ENCODE measurements around the gene KIF5A. TPM values are rescaled to one million over a fixed set of nuclear protein-coding genes. Genes with fewer than 3 reads are reported as not detected.

KIF5A gene
- total and polyA plus RNA-seq, 2 of the 4 experiments (the other 2 are of a cell fraction), result 0.15 to 0.18 TPM

GRCh38 chr12:57545809-57546437, 3.9 kb upstream of the KIF5A start:
- no CpG with 5 or more reads among the region's 15 CpGs for WGBS, 2 experiments (ENCODE audit: extremely low coverage in 2 of 2, insufficient read length in 1 of 2)
- H3K14ac ChIP-seq (replicated peaks; ENCODE audit: low read depth, low read length), result peak overlapping the region; percentile 79
- H2AK9ac ChIP-seq (replicated peaks; ENCODE audit: low read depth, low read length, poor library complexity), result peak overlapping the region; percentile 97
- POLR2A ChIA-PET (ENCODE audit: unreplicated experiment), result no interaction called here
- H2BK15ac ChIP-seq (ENCODE audit: low read depth, low read length), result 0 out of 3 replicates have a peak overlapping the region, but pooled peaks have one; percentile 4
- H2AK5ac ChIP-seq (ENCODE audit: low read depth, low read length), result peak overlapping the region; percentile 98
- dilution Hi-C loops (cut with HindIII; ENCODE audit: low sequenced_read_pairs, unreplicated experiment), result no loop called here
- peaks cover 25% of the 10 kb centered on the region for H3K27me3 ChIP-seq (ENCODE audit: control insufficient read depth, insufficient read depth, low read length)
- no peak overlapping the region for H2BK20ac ChIP-seq (ENCODE audit: low read depth, low read length)
- peak overlapping the region; percentile 42 to 81 for H4K8ac ChIP-seq (ENCODE audit: low read depth in 2 of 2, low read length in 2 of 2)
- DNase-seq (peak; percentile 12), ATAC-seq (ENCODE audit: low read depth) (no peak)
- peak overlapping the region; percentile 90 for H3K9ac ChIP-seq (ENCODE audit: low read depth, low read length)
- peaks cover 12% of the 10 kb centered on the region for H3K36me3 ChIP-seq (ENCODE audit: control insufficient read depth, insufficient read depth, low read length)
- BruUV-seq (replicated peaks), result no TSS peak
- H4K91ac ChIP-seq (ENCODE audit: insufficient read depth, low read depth, low read length), result peak overlapping the region; percentile 48
- no peak overlapping the region for H3K18ac ChIP-seq (ENCODE audit: low read depth, low read length)
- in situ Hi-C loops (cut with MboI; ENCODE audit: low sequenced_read_pairs), result no loop called here
- no peaks in the 10 kb centered on the region for H3K9me3 ChIP-seq (ENCODE audit: control insufficient read depth, insufficient read depth, low read length)
- intact Hi-C loops (cut with micrococcal nuclease), result no loop called here
- CTCF ChIA-PET, result interaction anchor here (0.7 kb wide), 1 partner anchor 37 kb away, joined by 3 read pairs; no protein-coding TSS in a partner anchor
- H3K23ac ChIP-seq (ENCODE audit: low read depth, low read length), result peak overlapping the region; percentile 58
- H3K56ac ChIP-seq (ENCODE audit: extremely low read depth, insufficient read depth, low read length), result 0 out of 2 replicates have a peak overlapping the region, but pooled peaks have one; percentile 61
- H2AFZ ChIP-seq (replicated peaks; ENCODE audit: low read length, poor library complexity), result peak overlapping the region; percentile 93
- H3K4me2 ChIP-seq (ENCODE audit: low read depth, low read length), result peak overlapping the region; percentile 100
- H2BK5ac ChIP-seq (ENCODE audit: low read depth, low read length, poor library complexity, severe bottlenecking), result peak overlapping the region; percentile 30
- H4K20me1 ChIP-seq (ENCODE audit: insufficient read depth, low read length), result peaks cover 34% of the 10 kb centered on the region
- peaks cover 13% of the 10 kb centered on the region for H3K4me1 ChIP-seq (ENCODE audit: control insufficient read depth, insufficient read depth, low read length)
- peak overlapping the region; percentile 74 for H3K4ac ChIP-seq (ENCODE audit: low read depth, low read length)
- peak overlapping the region; percentile 77 for H3K4me3 ChIP-seq (ENCODE audit: insufficient read depth, low read depth, low read length)
- H3K27ac ChIP-seq (ENCODE audit: insufficient read depth, low read length), result peak overlapping the region; percentile 77
- H2BK120ac ChIP-seq (ENCODE audit: low read depth, low read length), result peak overlapping the region; percentile 37; the same call in 1 of the 2 replicates
- H3K9me1 ChIP-seq (ENCODE audit: insufficient read depth, low read length), result peaks cover 21% of the 10 kb centered on the region
- H4K5ac ChIP-seq (ENCODE audit: low read depth, low read length), result peak overlapping the region; percentile 62
- H3K79me1 ChIP-seq (ENCODE audit: low read depth in 1 of 2, low read length in 2 of 2), result peaks cover 30 to 43% of the 10 kb centered on the region in 2 experiments
- TF ChIP-seq BHLHE40 (IDR thresholded peaks at IDR 0.05; ENCODE audit: low read depth, low read length), result no peak
- TF ChIP-seq, protein P1, sequence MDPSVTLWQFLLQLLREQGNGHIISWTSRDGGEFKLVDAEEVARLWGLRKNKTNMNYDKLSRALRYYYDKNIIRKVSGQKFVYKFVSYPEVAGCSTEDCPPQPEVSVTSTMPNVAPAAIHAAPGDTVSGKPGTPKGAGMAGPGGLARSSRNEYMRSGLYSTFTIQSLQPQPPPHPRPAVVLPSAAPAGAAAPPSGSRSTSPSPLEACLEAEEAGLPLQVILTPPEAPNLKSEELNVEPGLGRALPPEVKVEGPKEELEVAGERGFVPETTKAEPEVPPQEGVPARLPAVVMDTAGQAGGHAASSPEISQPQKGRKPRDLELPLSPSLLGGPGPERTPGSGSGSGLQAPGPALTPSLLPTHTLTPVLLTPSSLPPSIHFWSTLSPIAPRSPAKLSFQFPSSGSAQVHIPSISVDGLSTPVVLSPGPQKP (IDR thresholded peaks at IDR 0.05; ENCODE audit: borderline replicate concordance, low read depth, low read length), result no peak
- no peak for TF ChIP-seq MAZ (IDR thresholded peaks at IDR 0.05; ENCODE audit: borderline replicate concordance, low read depth, low read length)
- TF ChIP-seq FOS (IDR thresholded peaks at IDR 0.05; ENCODE audit: low read depth, low read length), result no peak
- TF ChIP-seq NFE2L2 (IDR thresholded peaks at IDR 0.05; ENCODE audit: low read depth, low read length), result no peak
- no peak for TF ChIP-seq SMC3 (IDR thresholded peaks at IDR 0.05; ENCODE audit: low read depth, low read length)
- TF ChIP-seq, protein P2, sequence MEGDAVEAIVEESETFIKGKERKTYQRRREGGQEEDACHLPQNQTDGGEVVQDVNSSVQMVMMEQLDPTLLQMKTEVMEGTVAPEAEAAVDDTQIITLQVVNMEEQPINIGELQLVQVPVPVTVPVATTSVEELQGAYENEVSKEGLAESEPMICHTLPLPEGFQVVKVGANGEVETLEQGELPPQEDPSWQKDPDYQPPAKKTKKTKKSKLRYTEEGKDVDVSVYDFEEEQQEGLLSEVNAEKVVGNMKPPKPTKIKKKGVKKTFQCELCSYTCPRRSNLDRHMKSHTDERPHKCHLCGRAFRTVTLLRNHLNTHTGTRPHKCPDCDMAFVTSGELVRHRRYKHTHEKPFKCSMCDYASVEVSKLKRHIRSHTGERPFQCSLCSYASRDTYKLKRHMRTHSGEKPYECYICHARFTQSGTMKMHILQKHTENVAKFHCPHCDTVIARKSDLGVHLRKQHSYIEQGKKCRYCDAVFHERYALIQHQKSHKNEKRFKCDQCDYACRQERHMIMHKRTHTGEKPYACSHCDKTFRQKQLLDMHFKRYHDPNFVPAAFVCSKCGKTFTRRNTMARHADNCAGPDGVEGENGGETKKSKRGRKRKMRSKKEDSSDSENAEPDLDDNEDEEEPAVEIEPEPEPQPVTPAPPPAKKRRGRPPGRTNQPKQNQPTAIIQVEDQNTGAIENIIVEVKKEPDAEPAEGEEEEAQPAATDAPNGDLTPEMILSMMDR (conservative IDR thresholded peaks at IDR 0.05; ENCODE audit: low read depth, low read length), result no peak
- TF ChIP-seq, protein P3, sequence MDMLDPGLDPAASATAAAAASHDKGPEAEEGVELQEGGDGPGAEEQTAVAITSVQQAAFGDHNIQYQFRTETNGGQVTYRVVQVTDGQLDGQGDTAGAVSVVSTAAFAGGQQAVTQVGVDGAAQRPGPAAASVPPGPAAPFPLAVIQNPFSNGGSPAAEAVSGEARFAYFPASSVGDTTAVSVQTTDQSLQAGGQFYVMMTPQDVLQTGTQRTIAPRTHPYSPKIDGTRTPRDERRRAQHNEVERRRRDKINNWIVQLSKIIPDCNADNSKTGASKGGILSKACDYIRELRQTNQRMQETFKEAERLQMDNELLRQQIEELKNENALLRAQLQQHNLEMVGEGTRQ (IDR thresholded peaks at IDR 0.05; ENCODE audit: low read depth, low read length), result no peak
- no peak for TF ChIP-seq RFX5 (IDR thresholded peaks at IDR 0.05; ENCODE audit: low read depth, low read length)
- TF ChIP-seq RAD21 (IDR thresholded peaks at IDR 0.05; ENCODE audit: low read length), result no peak
- TF ChIP-seq MXI1 (IDR thresholded peaks at IDR 0.05; ENCODE audit: borderline replicate concordance, low read depth, low read length), result no peak
- no peak for TF ChIP-seq MAFK (IDR thresholded peaks at IDR 0.05; ENCODE audit: low read depth, low read length)
- no peak for TF ChIP-seq POLR2A (IDR thresholded peaks at IDR 0.05; ENCODE audit: low read depth, low read length)
- no peak for TF ChIP-seq CEBPB (IDR thresholded peaks at IDR 0.05; ENCODE audit: low read depth, low read length)
- TF ChIP-seq CHD1 (IDR thresholded peaks at IDR 0.05; ENCODE audit: low read depth, low read length), result no peak
